Gastroesophageal sphincter (tissue), 3 donors: ENCODE data around the gene OMA1.

ENCODE experiments used
- CTCF ChIP-seq, 4 experiments: fragments of 200-600 bp in 2 of 4; fragments of 450-650 bp in 2 of 4; sonication (generic) in 1 of 4; IDR thresholded peaks; one replicate each; pipeline ENCODE4 v1.5.1; 2017 to 2019; ENCODE audit warnings: antibody characterized with exemption in 4 of 4, mild to moderate bottlenecking in 2 of 4, moderate library complexity in 2 of 4
- EP300 ChIP-seq: sonication (generic); formaldehyde crosslinking; IDR thresholded peaks from one replicate; pipeline ENCODE4 v1.6.1; 2017; ENCODE audit warnings: antibody characterized with exemption, mild to moderate bottlenecking

DNA sequence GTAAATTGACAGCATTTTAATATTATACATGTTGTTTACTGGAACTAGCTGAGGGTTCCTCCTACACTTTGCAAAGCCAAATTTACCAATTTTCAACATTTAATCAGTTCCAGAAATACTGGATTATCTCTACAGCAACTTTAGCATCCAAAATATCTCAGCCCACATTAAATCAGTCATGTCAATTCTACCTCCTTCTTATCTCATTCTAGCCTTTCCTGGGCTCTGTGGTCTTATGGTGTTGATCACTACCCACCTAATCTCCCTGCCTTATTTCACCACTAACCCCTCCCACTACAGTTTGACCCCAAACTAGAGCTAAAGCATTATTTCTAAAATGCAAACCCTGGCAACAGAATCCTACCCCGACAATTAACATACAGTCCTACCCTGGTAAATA, 3.3 kb downstream of the OMA1 start:
- no peak for TF ChIP-seq CTCF (IDR thresholded peaks at IDR 0.05)
- no peak for TF ChIP-seq EP300
